Neural cell (in vitro differentiated cells): ENCODE measurements around the gene DKC1. TPM values are rescaled to one million over a fixed set of nuclear protein-coding genes. Genes with fewer than 3 reads are reported as not detected.

Experiments
- H2AFZ ChIP-seq: fragments of 200-600, 300-800 bp; sonication (generic), shearing (Covaris generic); 2 replicates; pipeline ENCODE4 v1.6.0; 2014; ENCODE audit warnings: low read depth, mild to moderate bottlenecking, antibody characterized with exemption, low read length, moderate library complexity
- H3F3A ChIP-seq: fragments of 200-600 bp; shearing (Covaris generic); 2 replicates; pipeline ENCODE4 v1.6.1; 2016; ENCODE audit warnings: mild to moderate bottlenecking, moderate library complexity, mixed read lengths, antibody characterized with exemption, low read length; ENCODE audit not compliant: insufficient read depth, poor library complexity, severe bottlenecking
- H3K27ac ChIP-seq: fragments of 200-600, 300-800 bp; sonication (generic), shearing (Covaris generic); 2 replicates; pipeline ENCODE4 v1.5.1; 2014; ENCODE audit warnings: mild to moderate bottlenecking, low read length, moderate library complexity
- H3K27me3 ChIP-seq: fragments of 300-800, 200-600 bp; sonication (generic), shearing (Covaris generic); 2 replicates; pipeline ENCODE4 v1.6.0; 2014; ENCODE audit warnings: mild to moderate bottlenecking, low read depth, low read length, moderate library complexity; ENCODE audit not compliant: insufficient read depth
- H3K36me3 ChIP-seq: fragments of 300-800, 200-600 bp; sonication (generic), shearing (Covaris generic); 2 replicates; pipeline ENCODE4 v1.5.1; 2014; ENCODE audit warnings: mild to moderate bottlenecking, antibody characterized with exemption, low read length, moderate library complexity; ENCODE audit not compliant: insufficient read depth
- H3K4me2 ChIP-seq: fragments of 300-800, 200-600 bp; sonication (generic), shearing (Covaris generic); 2 replicates; pipeline ENCODE4 v1.6.0; 2014; ENCODE audit warnings: mild to moderate bottlenecking, low read length
- H3K4me3 ChIP-seq: fragments of 300-800, 200-600 bp; sonication (generic), shearing (Covaris generic); 2 replicates; pipeline ENCODE4 v1.5.1; 2014; ENCODE audit warnings: mild to moderate bottlenecking, low read length, moderate library complexity
- H3K79me2 ChIP-seq: fragments of 200-600 bp; shearing (Covaris generic); replicated peaks from 2 replicates; pipeline ENCODE4 v1.6.0; 2014; ENCODE audit warnings: mild to moderate bottlenecking, low read length, moderate library complexity; ENCODE audit not compliant: insufficient read depth
- H3K9ac ChIP-seq: fragments of 300-800, 200-600 bp; sonication (generic), shearing (Covaris generic); 2 replicates; pipeline ENCODE4 v1.6.1; 2016; ENCODE audit warnings: mild to moderate bottlenecking, low read length, mixed read lengths
- H3K9me2 ChIP-seq: fragments of 200-600 bp; shearing (Covaris generic); 2 replicates; pipeline ENCODE4 v1.6.1; 2016; ENCODE audit warnings: mild to moderate bottlenecking, low read length, mixed read lengths; ENCODE audit not compliant: insufficient read depth
- H3K9me3 ChIP-seq: fragments of 200-600, 300-800 bp; sonication (generic), shearing (Covaris generic); 2 replicates; pipeline ENCODE4 v1.6.1; 2016; ENCODE audit warnings: mild to moderate bottlenecking, mixed run types, low read length, moderate library complexity, mixed read lengths
- H4K20me1 ChIP-seq: fragments of 200-600 bp; shearing (Covaris generic); 2 replicates; pipeline ENCODE4 v1.6.1; 2016; ENCODE audit warnings: mild to moderate bottlenecking, mixed run types; ENCODE audit not compliant: insufficient read depth
- EP300 ChIP-seq: fragments of 450-650 bp; conservative IDR thresholded peaks from 2 replicates; pipeline ENCODE4 v1.6.1; 2014; ENCODE audit warnings: antibody characterized with exemption, mild to moderate bottlenecking, moderate library complexity; ENCODE audit not compliant: poor library complexity, severe bottlenecking
- EZH2 ChIP-seq: fragments of 200-600, 300-800 bp; shearing (Covaris generic), sonication (generic); IDR thresholded peaks from 2 replicates; pipeline ENCODE4 v1.6.1; 2014; ENCODE audit warnings: antibody characterized with exemption, low read length, borderline replicate concordance, mild to moderate bottlenecking; ENCODE audit not compliant: insufficient read depth, poor library complexity, severe bottlenecking
- MXI1 ChIP-seq: fragments of 450-650 bp; conservative IDR thresholded peaks from 2 replicates; pipeline ENCODE4 v1.6.1; 2014; ENCODE audit warnings: antibody characterized with exemption, mild to moderate bottlenecking; ENCODE audit not compliant: poor library complexity, severe bottlenecking
- POLR2AphosphoS5 ChIP-seq: IDR thresholded peaks from 2 replicates; pipeline ENCODE4 v1.6.1; 2012
- RAD21 ChIP-seq: fragments of 450-650 bp; conservative IDR thresholded peaks from 2 replicates; pipeline ENCODE4 v1.6.1; 2014; ENCODE audit warnings: antibody characterized with exemption, mild to moderate bottlenecking, moderate library complexity
- SMC3 ChIP-seq: fragments of 450-650 bp; conservative IDR thresholded peaks from 2 replicates; pipeline ENCODE4 v1.6.1; 2014; ENCODE audit warnings: antibody characterized with exemption, mild to moderate bottlenecking, moderate library complexity; ENCODE audit not compliant: poor library complexity
- TAF1 ChIP-seq: IDR thresholded peaks from 2 replicates; pipeline ENCODE4 v1.6.1; 2012; ENCODE audit warnings: low read depth
- polyA plus RNA-seq: library from polyadenylated mRNA; depleted of rRNA; stranded (reverse); fragments of >200 nt; gene quantifications from 2 replicates; pipeline ENCODE4 v1.2.3, GENCODE V29; 2014
- TF ChIP-seq, protein P1 (sequence below): fragments of 450-650 bp; IDR thresholded peaks from 2 replicates; pipeline ENCODE4 v1.5.1; 2014; ENCODE audit warnings: antibody characterized with exemption, mild to moderate bottlenecking, moderate library complexity; ENCODE audit not compliant: poor library complexity, severe bottlenecking
- TF ChIP-seq, protein P2 (sequence below): IDR thresholded peaks from 2 replicates; pipeline ENCODE4 v1.6.1; 2012; ENCODE audit warnings: borderline replicate concordance

The DKC1 gene
- polyA plus RNA-seq, 1 donor from 2014 or later: 32.1 TPM

DNA sequence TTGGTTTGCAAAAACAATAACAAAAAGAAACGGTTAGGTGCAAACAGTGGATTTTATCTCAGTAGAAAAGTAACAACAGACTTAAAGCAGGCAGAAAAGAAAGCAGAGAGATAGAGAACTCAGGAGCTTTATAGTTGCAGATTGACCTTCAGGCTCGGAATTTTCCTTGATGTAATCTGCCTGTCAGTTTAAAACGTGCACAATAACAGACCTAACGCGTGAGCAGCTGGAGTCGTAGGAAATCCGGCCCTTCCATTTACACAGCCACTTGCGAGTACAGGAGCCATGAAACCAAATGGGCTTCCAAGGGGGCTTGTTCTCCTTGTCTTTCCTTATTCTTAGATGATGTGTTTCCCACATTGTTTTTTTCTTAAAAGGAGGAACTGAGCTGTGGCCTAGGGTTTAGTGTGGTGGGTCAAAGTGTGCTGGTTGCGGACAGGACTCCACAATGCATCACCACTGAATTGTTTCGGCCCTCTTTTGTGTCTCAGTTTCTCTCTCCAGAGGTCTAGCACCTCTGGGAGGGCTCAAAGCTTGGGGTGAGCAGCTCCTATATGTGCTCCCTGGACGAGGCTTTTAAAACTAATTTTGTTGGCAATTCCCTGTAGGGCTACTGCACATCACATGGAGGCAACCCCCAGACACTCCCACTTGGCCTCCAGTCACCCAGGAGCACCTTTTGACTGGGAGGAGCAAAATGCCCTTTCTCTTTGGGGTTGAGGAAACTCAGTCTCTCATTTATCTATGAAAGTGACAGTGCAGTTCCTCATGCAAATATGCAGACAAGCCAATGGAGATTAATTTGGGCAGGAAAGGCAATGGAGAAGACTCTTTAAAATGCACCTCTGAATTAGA lies 56.5 kb downstream of the DKC1 start:
- H3F3A ChIP-seq: no peaks in the 10 kb centered on the region
- no peak overlapping the region for H3K9ac ChIP-seq
- H3K4me3 ChIP-seq: no peak overlapping the region
- no peak overlapping the region for H2AFZ ChIP-seq
- no peaks in the 10 kb centered on the region for H3K9me3 ChIP-seq
- no peak overlapping the region for H3K4me2 ChIP-seq
- no peaks in the 10 kb centered on the region for H4K20me1 ChIP-seq
- TF ChIP-seq TAF1: no peak
- TF ChIP-seq RAD21: no peak
- no peak for TF ChIP-seq POLR2AphosphoS5
- no peak for TF ChIP-seq EZH2
- TF ChIP-seq, protein P1, sequence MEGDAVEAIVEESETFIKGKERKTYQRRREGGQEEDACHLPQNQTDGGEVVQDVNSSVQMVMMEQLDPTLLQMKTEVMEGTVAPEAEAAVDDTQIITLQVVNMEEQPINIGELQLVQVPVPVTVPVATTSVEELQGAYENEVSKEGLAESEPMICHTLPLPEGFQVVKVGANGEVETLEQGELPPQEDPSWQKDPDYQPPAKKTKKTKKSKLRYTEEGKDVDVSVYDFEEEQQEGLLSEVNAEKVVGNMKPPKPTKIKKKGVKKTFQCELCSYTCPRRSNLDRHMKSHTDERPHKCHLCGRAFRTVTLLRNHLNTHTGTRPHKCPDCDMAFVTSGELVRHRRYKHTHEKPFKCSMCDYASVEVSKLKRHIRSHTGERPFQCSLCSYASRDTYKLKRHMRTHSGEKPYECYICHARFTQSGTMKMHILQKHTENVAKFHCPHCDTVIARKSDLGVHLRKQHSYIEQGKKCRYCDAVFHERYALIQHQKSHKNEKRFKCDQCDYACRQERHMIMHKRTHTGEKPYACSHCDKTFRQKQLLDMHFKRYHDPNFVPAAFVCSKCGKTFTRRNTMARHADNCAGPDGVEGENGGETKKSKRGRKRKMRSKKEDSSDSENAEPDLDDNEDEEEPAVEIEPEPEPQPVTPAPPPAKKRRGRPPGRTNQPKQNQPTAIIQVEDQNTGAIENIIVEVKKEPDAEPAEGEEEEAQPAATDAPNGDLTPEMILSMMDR: no peak
- TF ChIP-seq EP300: no peak
- TF ChIP-seq, protein P2, sequence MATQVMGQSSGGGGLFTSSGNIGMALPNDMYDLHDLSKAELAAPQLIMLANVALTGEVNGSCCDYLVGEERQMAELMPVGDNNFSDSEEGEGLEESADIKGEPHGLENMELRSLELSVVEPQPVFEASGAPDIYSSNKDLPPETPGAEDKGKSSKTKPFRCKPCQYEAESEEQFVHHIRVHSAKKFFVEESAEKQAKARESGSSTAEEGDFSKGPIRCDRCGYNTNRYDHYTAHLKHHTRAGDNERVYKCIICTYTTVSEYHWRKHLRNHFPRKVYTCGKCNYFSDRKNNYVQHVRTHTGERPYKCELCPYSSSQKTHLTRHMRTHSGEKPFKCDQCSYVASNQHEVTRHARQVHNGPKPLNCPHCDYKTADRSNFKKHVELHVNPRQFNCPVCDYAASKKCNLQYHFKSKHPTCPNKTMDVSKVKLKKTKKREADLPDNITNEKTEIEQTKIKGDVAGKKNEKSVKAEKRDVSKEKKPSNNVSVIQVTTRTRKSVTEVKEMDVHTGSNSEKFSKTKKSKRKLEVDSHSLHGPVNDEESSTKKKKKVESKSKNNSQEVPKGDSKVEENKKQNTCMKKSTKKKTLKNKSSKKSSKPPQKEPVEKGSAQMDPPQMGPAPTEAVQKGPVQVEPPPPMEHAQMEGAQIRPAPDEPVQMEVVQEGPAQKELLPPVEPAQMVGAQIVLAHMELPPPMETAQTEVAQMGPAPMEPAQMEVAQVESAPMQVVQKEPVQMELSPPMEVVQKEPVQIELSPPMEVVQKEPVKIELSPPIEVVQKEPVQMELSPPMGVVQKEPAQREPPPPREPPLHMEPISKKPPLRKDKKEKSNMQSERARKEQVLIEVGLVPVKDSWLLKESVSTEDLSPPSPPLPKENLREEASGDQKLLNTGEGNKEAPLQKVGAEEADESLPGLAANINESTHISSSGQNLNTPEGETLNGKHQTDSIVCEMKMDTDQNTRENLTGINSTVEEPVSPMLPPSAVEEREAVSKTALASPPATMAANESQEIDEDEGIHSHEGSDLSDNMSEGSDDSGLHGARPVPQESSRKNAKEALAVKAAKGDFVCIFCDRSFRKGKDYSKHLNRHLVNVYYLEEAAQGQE: no peak
- TF ChIP-seq SMC3: no peak
- no peak for TF ChIP-seq MXI1
- H3K79me2 ChIP-seq: no peaks in the 10 kb centered on the region
- no peaks in the 10 kb centered on the region for H3K27me3 ChIP-seq
- no peaks in the 10 kb centered on the region for H3K36me3 ChIP-seq
- no peaks in the 10 kb centered on the region for H3K9me2 ChIP-seq
- H3K27ac ChIP-seq: no peak overlapping the region

DNA sequence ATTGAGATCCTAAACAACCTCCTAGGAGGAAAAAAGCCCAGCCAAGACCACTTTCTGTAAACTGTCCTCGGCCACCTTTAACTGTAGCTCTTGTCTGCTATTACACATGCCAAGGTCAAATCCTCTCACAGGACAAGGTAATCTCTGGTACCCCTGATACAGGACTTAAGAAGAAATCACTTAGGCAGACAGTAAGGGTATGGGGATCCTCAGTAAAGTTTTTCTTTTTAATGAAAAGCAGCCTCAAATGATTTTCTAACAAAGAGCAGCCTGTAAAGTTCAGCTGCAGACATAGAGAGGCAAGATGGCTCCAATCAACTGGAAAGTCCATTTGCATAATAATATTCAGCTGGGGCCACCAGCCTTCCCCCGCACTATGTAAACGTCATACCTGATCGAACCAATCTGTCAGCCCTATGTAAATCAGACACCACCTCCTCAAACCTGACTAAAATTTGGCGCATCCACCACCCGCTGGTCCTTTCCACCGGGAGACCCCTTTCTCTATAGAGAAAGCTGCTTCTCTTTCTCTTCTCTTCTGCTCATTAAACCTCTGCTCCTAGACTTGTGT lies 57.2 kb downstream of the DKC1 start:
- H3K36me3 ChIP-seq: no peaks in the 10 kb centered on the region
- H3K27me3 ChIP-seq: no peaks in the 10 kb centered on the region
- no peak overlapping the region for H3K4me2 ChIP-seq
- H2AFZ ChIP-seq: no peak overlapping the region
- no peaks in the 10 kb centered on the region for H3K9me3 ChIP-seq
- no peak overlapping the region for H3K9ac ChIP-seq
- no peaks in the 10 kb centered on the region for H3K9me2 ChIP-seq
- H3K79me2 ChIP-seq: no peaks in the 10 kb centered on the region
- H3K27ac ChIP-seq: no peak overlapping the region
- no peak overlapping the region for H3K4me3 ChIP-seq
- TF ChIP-seq MXI1: no peak
- TF ChIP-seq POLR2AphosphoS5: no peak
- TF ChIP-seq, protein P2: no peak
- no peak for TF ChIP-seq EP300
- TF ChIP-seq TAF1: no peak
- no peak for TF ChIP-seq EZH2
- TF ChIP-seq SMC3: no peak
- TF ChIP-seq, protein P1: no peak
- TF ChIP-seq RAD21: no peak
- H3F3A ChIP-seq: no peaks in the 10 kb centered on the region
- H4K20me1 ChIP-seq: no peaks in the 10 kb centered on the region
